Measurements from ENCODE around the gene KRT23.

DNA sequence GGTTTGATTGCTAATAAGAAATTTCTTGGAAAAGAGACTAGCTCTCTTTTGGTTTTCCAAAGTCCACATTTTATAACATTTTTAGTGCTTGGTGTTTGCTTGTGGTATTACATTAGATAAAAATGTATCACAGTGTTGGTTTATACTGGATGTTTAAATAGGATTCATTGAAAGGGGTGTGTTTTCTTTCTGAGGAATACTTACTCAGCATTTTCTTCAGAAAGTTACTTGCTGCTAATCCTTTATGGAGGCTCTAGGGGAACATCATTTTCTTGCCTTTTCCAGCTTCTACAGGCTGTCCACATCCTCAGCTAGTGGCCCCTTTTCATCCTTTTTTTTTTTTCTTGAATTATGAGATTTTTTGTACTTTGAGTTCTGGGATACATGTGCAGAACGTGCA lies 30.1 kb upstream of the KRT23 start:
- TF ChIP-seq, protein P1, sequence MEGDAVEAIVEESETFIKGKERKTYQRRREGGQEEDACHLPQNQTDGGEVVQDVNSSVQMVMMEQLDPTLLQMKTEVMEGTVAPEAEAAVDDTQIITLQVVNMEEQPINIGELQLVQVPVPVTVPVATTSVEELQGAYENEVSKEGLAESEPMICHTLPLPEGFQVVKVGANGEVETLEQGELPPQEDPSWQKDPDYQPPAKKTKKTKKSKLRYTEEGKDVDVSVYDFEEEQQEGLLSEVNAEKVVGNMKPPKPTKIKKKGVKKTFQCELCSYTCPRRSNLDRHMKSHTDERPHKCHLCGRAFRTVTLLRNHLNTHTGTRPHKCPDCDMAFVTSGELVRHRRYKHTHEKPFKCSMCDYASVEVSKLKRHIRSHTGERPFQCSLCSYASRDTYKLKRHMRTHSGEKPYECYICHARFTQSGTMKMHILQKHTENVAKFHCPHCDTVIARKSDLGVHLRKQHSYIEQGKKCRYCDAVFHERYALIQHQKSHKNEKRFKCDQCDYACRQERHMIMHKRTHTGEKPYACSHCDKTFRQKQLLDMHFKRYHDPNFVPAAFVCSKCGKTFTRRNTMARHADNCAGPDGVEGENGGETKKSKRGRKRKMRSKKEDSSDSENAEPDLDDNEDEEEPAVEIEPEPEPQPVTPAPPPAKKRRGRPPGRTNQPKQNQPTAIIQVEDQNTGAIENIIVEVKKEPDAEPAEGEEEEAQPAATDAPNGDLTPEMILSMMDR (IDR thresholded peaks at IDR 0.05) = no peak
- no peak for TF ChIP-seq POLR2A (IDR thresholded peaks at IDR 0.05)
